H1 (cell line): ENCODE measurements around the gene KRT35. TPM values are rescaled to one million over a fixed set of nuclear protein-coding genes. Genes with fewer than 3 reads are reported as not detected.

Source experiments
- CTCF ChIA-PET: fragments of 300-600 bp; sonication (Branson Sonifier 250); formaldehyde crosslinking; loops from one replicate; lab custom pipeline; 2021; ENCODE audit not compliant: partially characterized antibody; lab: Charles Lee
- POLR2A ChIA-PET: fragments of 300-600 bp; sonication (Branson Sonifier 250); formaldehyde crosslinking; loops from one replicate; lab custom pipeline; 2021; ENCODE audit warnings: inconsistent platforms; ENCODE audit not compliant: partially characterized antibody; lab: Charles Lee
- DNase-seq, 2 experiments: peaks; one replicate each; pipeline versions ENCODE4 v3.0.0 to v3.0.0-alpha.2; 2010 to 2022; ENCODE audit warnings: low spot score in 2 of 2, low read depth in 1 of 2, mixed read lengths in 1 of 2
- FAIRE-seq: peaks from 2 replicates; lab custom pipeline; 2011; peaks lifted over from hg19 to GRCh38; lab: Jason Lieb, UNC
- H2AFZ ChIP-seq: 2 replicates; pipeline ENCODE4 v1.8.1; 2012; ENCODE audit warnings: low read length, inconsistent platforms
- H2AK5ac ChIP-seq: 2 replicates; pipeline ENCODE4 v1.6.1; 2013; ENCODE audit warnings: low read depth, low read length
- H2BK120ac ChIP-seq: replicated peaks from 2 replicates; pipeline ENCODE3; 2013; ENCODE audit warnings: low read depth, low read length, inconsistent platforms
- H2BK12ac ChIP-seq: 2 replicates; pipeline ENCODE4 v1.6.1; 2013; ENCODE audit warnings: low read depth, low read length
- H2BK15ac ChIP-seq: 2 replicates; pipeline ENCODE4 v1.6.1; 2013; ENCODE audit warnings: low read length
- H2BK20ac ChIP-seq: 2 replicates; pipeline ENCODE4 v1.6.1; 2013; ENCODE audit warnings: low read length
- H2BK5ac ChIP-seq: 2 replicates; pipeline ENCODE4 v1.6.1; 2013; ENCODE audit warnings: low read depth, low read length
- H3K14ac ChIP-seq: 2 replicates; pipeline ENCODE4 v1.6.1; 2013; ENCODE audit warnings: inconsistent platforms; ENCODE audit not compliant: insufficient read length
- H3K18ac ChIP-seq: 2 replicates; pipeline ENCODE4 v1.6.1; 2013; ENCODE audit warnings: low read length; ENCODE audit errors: extremely low read depth
- H3K23ac ChIP-seq: 2 replicates; pipeline ENCODE4 v1.6.1; 2013; ENCODE audit warnings: inconsistent platforms; ENCODE audit not compliant: insufficient read length
- H3K23me2 ChIP-seq: 2 replicates; pipeline ENCODE4 v1.6.1; 2013; ENCODE audit warnings: low read depth, low read length
- H3K27ac ChIP-seq: 2 replicates; pipeline ENCODE4 v1.6.1; 2011; ENCODE audit warnings: low read depth, low read length, inconsistent platforms
- H3K27me3 ChIP-seq, 4 experiments: replicated peaks in 1 of 4; 1 replicate in 1 of 4; 2 replicates in 3 of 4; pipeline versions ENCODE4 v1.6.1 to v1.8.1; 2011 to 2013; ENCODE audit warnings: low read length in 3 of 4, mild to moderate bottlenecking in 3 of 4, inconsistent platforms in 2 of 4, mixed read lengths in 2 of 4, moderate library complexity in 1 of 4; ENCODE audit not compliant: control insufficient read depth in 3 of 4, insufficient read depth in 3 of 4; ENCODE audit errors: extremely low read depth in 1 of 4
- H3K36me3 ChIP-seq, 4 experiments: 2 replicates each; pipeline versions ENCODE4 v1.6.1 to v1.8.1; 2011 to 2013; ENCODE audit warnings: mild to moderate bottlenecking in 4 of 4, low read length in 3 of 4, moderate library complexity in 2 of 4, control low read depth in 1 of 4, inconsistent platforms in 1 of 4; ENCODE audit not compliant: insufficient read depth in 4 of 4, control insufficient read depth in 2 of 4
- H3K4ac ChIP-seq: replicated peaks from 2 replicates; pipeline ENCODE3; 2013; ENCODE audit warnings: low read length, low read depth, mixed read lengths, inconsistent platforms; ENCODE audit not compliant: insufficient read length
- H3K4me1 ChIP-seq, 4 experiments: replicated peaks in 1 of 4; 1 replicate in 1 of 4; 2 replicates in 3 of 4; pipeline versions ENCODE4 v1.6.1 to v1.8.1; 2011 to 2013; ENCODE audit warnings: low read length in 3 of 4, inconsistent platforms in 2 of 4, mixed read lengths in 1 of 4; ENCODE audit not compliant: insufficient read depth in 4 of 4, control insufficient read depth in 3 of 4
- H3K4me2 ChIP-seq, 2 experiments: 2 replicates each; pipeline versions ENCODE4 v1.6.1 to v1.8.1; 2011 to 2013; ENCODE audit warnings: low read depth in 2 of 2, low read length in 2 of 2, control low read depth in 1 of 2, inconsistent platforms in 1 of 2, mild to moderate bottlenecking in 1 of 2; ENCODE audit not compliant: insufficient read depth in 1 of 2
- H3K4me3 ChIP-seq, 4 experiments: fragments of 200-600, 300-600 bp in 1 of 4; sonication (generic), shearing (Covaris generic), sonication (Bioruptor Twin) in 1 of 4; 2 replicates each; pipeline versions ENCODE4 v1.5.1 to v1.8.1; 2011 to 2016; ENCODE audit warnings: low read length in 4 of 4, low read depth in 3 of 4, control low read depth in 2 of 4, inconsistent platforms in 2 of 4, mild to moderate bottlenecking in 2 of 4, mixed read lengths in 1 of 4, moderate library complexity in 1 of 4; ENCODE audit not compliant: insufficient read depth in 2 of 4; ENCODE audit errors: extremely low read depth in 1 of 4
- H3K56ac ChIP-seq: replicated peaks from 2 replicates; pipeline ENCODE3; 2013; ENCODE audit warnings: low read depth, mild to moderate bottlenecking, mixed read lengths, low read length, inconsistent platforms; ENCODE audit not compliant: insufficient read length
- H3K79me1 ChIP-seq: 2 replicates; pipeline ENCODE4 v1.6.1; 2013; ENCODE audit warnings: low read depth, low read length, control low read depth
- H3K79me2 ChIP-seq, 2 experiments: 2 replicates each; pipeline versions ENCODE4 v1.6.1 to v1.8.1; 2012 to 2013; ENCODE audit warnings: low read length in 2 of 2, mild to moderate bottlenecking in 2 of 2, inconsistent platforms in 1 of 2; ENCODE audit not compliant: insufficient read depth in 2 of 2, control insufficient read depth in 1 of 2
- H3K9ac ChIP-seq, 4 experiments: replicated peaks in 1 of 4; 1 replicate in 1 of 4; 2 replicates in 3 of 4; pipeline versions ENCODE4 v1.6.1 to v1.8.1; 2011 to 2013; ENCODE audit warnings: low read depth in 3 of 4, low read length in 3 of 4, control low read depth in 2 of 4, mild to moderate bottlenecking in 2 of 4, moderate library complexity in 2 of 4, inconsistent platforms in 1 of 4; ENCODE audit errors: extremely low read depth in 1 of 4
- H3K9me3 ChIP-seq, 2 experiments: 2 replicates each; pipeline versions ENCODE4 v1.6.1 to v1.8.1; 2012 to 2013; ENCODE audit warnings: mild to moderate bottlenecking in 2 of 2, moderate library complexity in 2 of 2, control low read depth in 1 of 2, inconsistent platforms in 1 of 2, low read depth in 1 of 2, low read length in 1 of 2, mixed read lengths in 1 of 2; ENCODE audit not compliant: insufficient read depth in 2 of 2
- H4K20me1 ChIP-seq, 2 experiments: replicated peaks in 1 of 2; 2 replicates each; pipeline versions ENCODE3 to v1.8.1; 2011 to 2013; ENCODE audit warnings: inconsistent platforms in 2 of 2, low read length in 2 of 2, mild to moderate bottlenecking in 1 of 2; ENCODE audit not compliant: insufficient read depth in 2 of 2, control insufficient read depth in 1 of 2
- H4K5ac ChIP-seq: 2 replicates; pipeline ENCODE4 v1.6.1; 2013; ENCODE audit warnings: low read length, low read depth, mixed read lengths, inconsistent platforms; ENCODE audit not compliant: insufficient read length
- H4K8ac ChIP-seq: 2 replicates; pipeline ENCODE4 v1.8.0; 2013; ENCODE audit warnings: mild to moderate bottlenecking, moderate library complexity, low read length, inconsistent platforms; ENCODE audit not compliant: insufficient read depth; ENCODE audit errors: extremely low read depth
- H4K91ac ChIP-seq: replicated peaks from 2 replicates; pipeline ENCODE3; 2013; ENCODE audit warnings: low read length, mixed read lengths, inconsistent platforms; ENCODE audit not compliant: insufficient read length
- ASH2L ChIP-seq: fragments of 200-600, 300-600 bp; sonication (generic); IDR thresholded peaks from one replicate; pipeline ENCODE4 v1.7.1; 2017; ENCODE audit warnings: low read length
- CBX8 ChIP-seq: fragments of 300-800, 300-1000 bp; sonication (generic); IDR thresholded peaks from 2 replicates; pipeline ENCODE4 v1.7.1; 2016; ENCODE audit warnings: low read depth, low read length, borderline replicate concordance
- GABPA ChIP-seq: IDR thresholded peaks from 2 replicates; pipeline ENCODE4 v1.6.1; 2011; ENCODE audit warnings: mild to moderate bottlenecking, low read length, moderate library complexity, borderline replicate concordance; ENCODE audit not compliant: insufficient read depth
- SRF ChIP-seq: IDR thresholded peaks from 2 replicates; pipeline ENCODE4 v1.6.1; 2011; ENCODE audit warnings: mild to moderate bottlenecking, low read depth, low read length, moderate library complexity
- SUZ12 ChIP-seq: fragments of 200-600 bp; sonication (generic); IDR thresholded peaks from 2 replicates; pipeline ENCODE4 v1.6.1; 2012; ENCODE audit warnings: mild to moderate bottlenecking, inconsistent platforms, low read length, moderate library complexity, mixed read lengths
- TEAD4 ChIP-seq: IDR thresholded peaks from 2 replicates; pipeline ENCODE4 v1.6.1; 2012; ENCODE audit warnings: low read depth, low read length, inconsistent platforms, mixed read lengths
- WGBS, 2 experiments: shearing (Covaris generic) in 1 of 2; methylation state at CpG; one replicate each; pipeline versions ENCODE4 v1.1.6 to v1.1.7; 2013 to 2015; ENCODE audit warnings: low lambda C conversion rate in 2 of 2, mixed read lengths in 2 of 2, inconsistent platforms in 1 of 2, low coverage in 1 of 2, missing lambda C conversion rate in 1 of 2; ENCODE audit not compliant: insufficient replicate concordance in 2 of 2, insufficient coverage in 1 of 2, insufficient read length in 1 of 2; ENCODE audit errors: extremely low coverage in 1 of 2, missing lambda C conversion rate in 1 of 2; 5-methylcytosine and 5-hydroxymethylcytosine counted together
- polyA plus RNA-seq, 7 experiments: library from polyadenylated mRNA; depleted of rRNA in 3 of 7; stranded (reverse) in 5 of 7; unstranded in 2 of 7; fragments of >200 nt in 5 of 7; fragments of 200-250 nt in 2 of 7; gene quantifications; 1 replicate in 5 of 7; 2 replicates in 1 of 7; 4 replicates in 1 of 7; pipeline versions ENCODE4 v1.2.1 to v1.2.3, GENCODE V29; 2011 to 2013; ENCODE audit warnings: missing spikeins in 2 of 7, mixed read lengths in 2 of 7
- total RNA-seq: library from RNA; stranded (reverse); fragmentation: NEBNext Ultra II Directional; extraction: Animal tissue kit (Norgen Biotek cat#: 25700); gene quantifications from 2 replicates; pipeline ENCODE4 v1.2.1, GENCODE V29; 2021
- TF ChIP-seq, protein P1 (sequence below): IDR thresholded peaks from 2 replicates; pipeline ENCODE4 v1.6.1; 2011; ENCODE audit warnings: low read depth, mild to moderate bottlenecking, low read length; ENCODE audit not compliant: insufficient read depth
- TF ChIP-seq, protein P2 (sequence below): IDR thresholded peaks from 2 replicates; pipeline ENCODE4 v1.6.1; 2011; ENCODE audit warnings: low read length, improper control_type of control experiment

The KRT35 gene
- total and polyA plus RNA-seq, 2 of the 8 experiments (the other 6 are each of a cell fraction or from before 2014, with no cell fraction given) = not detected

DNA sequence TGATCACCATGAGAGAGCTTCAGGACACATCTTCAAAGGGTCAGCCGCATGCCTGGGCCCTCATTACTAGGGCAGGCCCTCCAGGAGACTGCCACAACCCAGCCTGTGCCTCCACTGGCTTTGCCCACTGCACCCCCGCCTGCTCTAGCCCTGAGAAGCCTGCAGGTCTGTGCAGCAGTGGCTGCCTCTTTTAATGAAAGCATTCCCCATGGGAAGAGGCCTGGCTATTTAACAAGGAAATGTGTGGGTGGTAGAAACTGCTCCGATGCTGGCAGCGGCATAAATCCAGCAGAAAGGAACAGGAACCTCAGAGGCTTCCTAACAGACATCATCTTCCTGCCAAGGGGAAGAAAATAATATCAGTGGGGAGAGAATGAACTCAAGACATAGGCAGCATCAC is 13.4 kb downstream of the KRT35 start:
- Histone ChIP-seq H3K14ac (no peak overlapping the region), H2BK120ac (no peak overlapping the region), H3K36me3 (no peaks in the 10 kb centered on the region), H3K18ac (no peak overlapping the region), H3K4me2 (no peak overlapping the region), H3K4me1 (no peaks in the 10 kb centered on the region), H3K4ac (no peak overlapping the region), H4K91ac (no peak overlapping the region), H3K23ac (no peak overlapping the region), H3K27me3 (no peaks in the 10 kb centered on the region), H4K20me1 (no peaks in the 10 kb centered on the region), H3K4me3 (no peak overlapping the region), H4K8ac (no peak overlapping the region), H3K56ac (no peak overlapping the region), H2AK5ac (no peak overlapping the region), H3K9ac (no peak overlapping the region), H2BK15ac (no peak overlapping the region), H3K9me3 (no peaks in the 10 kb centered on the region; a peak in 1 of 4 replicates), H2BK20ac (no peak overlapping the region), H3K79me2 (no peaks in the 10 kb centered on the region), H3K23me2 (no peaks in the 10 kb centered on the region), H2AFZ (no peak overlapping the region), H2BK12ac (no peak overlapping the region), H3K79me1 (no peaks in the 10 kb centered on the region), H3K27ac (no peak overlapping the region), H2BK5ac (no peak overlapping the region), H4K5ac (no peak overlapping the region)
- 87% methylated on average over 4 of the region's 4 CpGs; no CpG with 5 or more reads in 1 of the 2 experiments for WGBS, 2 experiments
- POLR2A ChIA-PET = no interaction called here
- CTCF ChIA-PET = interaction anchor here (1.5 kb wide), 1 partner anchor 82 kb away, joined by 6 read pairs; no protein-coding TSS in a partner anchor
- DNase-seq (no peak), FAIRE-seq (no peak)
- TF ChIP-seq CBX8 (no peak), SRF (no peak), SUZ12 (no peak), GABPA (no peak), ASH2L (no peak), TEAD4 (no peak)
- TF ChIP-seq, protein P1, sequence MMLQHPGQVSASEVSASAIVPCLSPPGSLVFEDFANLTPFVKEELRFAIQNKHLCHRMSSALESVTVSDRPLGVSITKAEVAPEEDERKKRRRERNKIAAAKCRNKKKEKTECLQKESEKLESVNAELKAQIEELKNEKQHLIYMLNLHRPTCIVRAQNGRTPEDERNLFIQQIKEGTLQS = no peak
- TF ChIP-seq, protein P2, sequence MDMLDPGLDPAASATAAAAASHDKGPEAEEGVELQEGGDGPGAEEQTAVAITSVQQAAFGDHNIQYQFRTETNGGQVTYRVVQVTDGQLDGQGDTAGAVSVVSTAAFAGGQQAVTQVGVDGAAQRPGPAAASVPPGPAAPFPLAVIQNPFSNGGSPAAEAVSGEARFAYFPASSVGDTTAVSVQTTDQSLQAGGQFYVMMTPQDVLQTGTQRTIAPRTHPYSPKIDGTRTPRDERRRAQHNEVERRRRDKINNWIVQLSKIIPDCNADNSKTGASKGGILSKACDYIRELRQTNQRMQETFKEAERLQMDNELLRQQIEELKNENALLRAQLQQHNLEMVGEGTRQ = no peak
